A673 (cell line): ENCODE measurements around the gene LIF. TPM values are rescaled to one million over a fixed set of nuclear protein-coding genes. Genes with fewer than 3 reads are reported as not detected.

Experiments used
- BruUV-seq: library from RNA; stranded (reverse); fragments of 400-500 nt; replicated peaks from 2 replicates; lab custom pipeline; 2021; lab: Mats Ljungman, UMichigan
- CTCF ChIA-PET: fragments of 300-600 bp; sonication (Branson Sonifier 250); formaldehyde crosslinking; loops from one replicate; lab custom pipeline; 2022; ENCODE audit warnings: antibody characterized with exemption; lab: Charles Lee
- POLR2A ChIA-PET: fragments of 300-600 bp; sonication (Branson Sonifier 250); formaldehyde crosslinking; loops from one replicate; lab custom pipeline; 2022; ENCODE audit warnings: antibody characterized with exemption; ENCODE audit not compliant: low non-redundant PET; lab: Charles Lee
- DNase-seq: peaks from one replicate; pipeline ENCODE4 v3.0.0-alpha.2; 2015; ENCODE audit warnings: low spot score
- H3K27ac ChIP-seq: fragments of 200-600 bp; sonication (generic); 2 replicates; pipeline ENCODE4 v1.5.1; 2016; ENCODE audit warnings: mixed run types, low read depth, mild to moderate bottlenecking, mixed read lengths, antibody characterized with exemption, low read length; ENCODE audit not compliant: poor library complexity, severe bottlenecking
- H3K27me3 ChIP-seq: fragments of 200-600 bp; sonication (generic); replicated peaks from 2 replicates; pipeline ENCODE4 v1.6.1; 2017; ENCODE audit warnings: mixed run types, low read depth, mild to moderate bottlenecking, mixed read lengths, antibody characterized with exemption, low read length; ENCODE audit not compliant: insufficient read depth, poor library complexity
- H3K36me3 ChIP-seq: fragments of 200-600 bp; sonication (generic); 2 replicates; pipeline ENCODE4 v1.6.1; 2016; ENCODE audit warnings: mixed run types, mild to moderate bottlenecking, mixed read lengths, antibody characterized with exemption, low read length; ENCODE audit not compliant: insufficient read depth, poor library complexity, severe bottlenecking
- H3K4me1 ChIP-seq: fragments of 200-600 bp; sonication (generic); 2 replicates; pipeline ENCODE4 v1.6.1; 2017; ENCODE audit warnings: mixed run types, mild to moderate bottlenecking, mixed read lengths, antibody characterized with exemption, low read length; ENCODE audit not compliant: insufficient read depth, poor library complexity, severe bottlenecking
- H3K4me3 ChIP-seq: fragments of 200-600 bp; sonication (generic); 2 replicates; pipeline ENCODE4 v1.5.1; 2016; ENCODE audit warnings: low read depth, mixed run types, mild to moderate bottlenecking, mixed read lengths, low read length; ENCODE audit not compliant: poor library complexity, severe bottlenecking
- H3K9me3 ChIP-seq: fragments of 200-600 bp; sonication (generic); 2 replicates; pipeline ENCODE4 v1.6.1; 2016; ENCODE audit warnings: mixed run types, low read depth, mild to moderate bottlenecking, mixed read lengths, antibody characterized with exemption, low read length; ENCODE audit not compliant: poor library complexity, severe bottlenecking
- EZH2 ChIP-seq: fragments of 200-600 bp; sonication (generic); IDR thresholded peaks from 2 replicates; pipeline ENCODE4 v1.6.1; 2017; ENCODE audit warnings: borderline replicate concordance, low read depth, mild to moderate bottlenecking, mixed read lengths, antibody characterized with exemption, low read length; ENCODE audit not compliant: poor library complexity, severe bottlenecking
- intact Hi-C: fragments of 100-400 bp; cut with micrococcal nuclease; formaldehyde crosslinking; loops from one replicate; pipeline ENCODE4 v1.10.0; 2022; ENCODE audit not compliant: unreplicated experiment
- total RNA-seq: library from RNA; stranded (reverse); gene quantifications from 2 replicates; pipeline ENCODE4 v1.2.3, GENCODE V29; 2021
- TF ChIP-seq, protein P1 (sequence below): fragments of 300-800, 200-600 bp; sonication (generic); conservative IDR thresholded peaks from 2 replicates; pipeline ENCODE4 v1.5.1; 2017; ENCODE audit warnings: low read depth, mild to moderate bottlenecking, antibody characterized with exemption, low read length, moderate library complexity, mixed read lengths

LIF gene
- total RNA-seq, 1 experiment from 2014 or later = 0.24 TPM

DNA sequence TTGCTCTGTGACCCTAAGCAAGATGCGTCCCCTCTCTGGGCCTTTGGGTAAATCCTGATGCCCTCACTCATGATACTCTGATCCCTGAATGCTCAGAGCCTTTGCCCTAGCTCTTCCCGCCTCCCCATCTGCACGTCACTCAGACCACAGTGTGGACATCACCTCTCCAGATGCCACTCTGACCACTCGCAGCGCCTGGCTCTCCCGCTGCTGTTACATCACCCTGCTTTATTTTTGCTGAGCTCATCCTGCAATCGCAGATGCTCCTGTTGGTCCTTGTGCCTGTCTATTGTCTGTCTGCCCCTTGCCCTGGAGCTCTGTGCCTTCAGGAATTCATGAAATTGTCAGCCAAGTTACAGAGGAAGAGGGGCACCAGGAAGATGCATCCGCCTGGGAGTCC, 14.6 kb upstream of the LIF start:
- Histone ChIP-seq H3K36me3 (no peaks in the 10 kb centered on the region), H3K9me3 (no peaks in the 10 kb centered on the region), H3K4me3 (no peak overlapping the region), H3K27ac (no peak overlapping the region), H3K27me3 (no peaks in the 10 kb centered on the region), H3K4me1 (no peaks in the 10 kb centered on the region)
- BruUV-seq = no TSS peak
- TF ChIP-seq, protein P1, sequence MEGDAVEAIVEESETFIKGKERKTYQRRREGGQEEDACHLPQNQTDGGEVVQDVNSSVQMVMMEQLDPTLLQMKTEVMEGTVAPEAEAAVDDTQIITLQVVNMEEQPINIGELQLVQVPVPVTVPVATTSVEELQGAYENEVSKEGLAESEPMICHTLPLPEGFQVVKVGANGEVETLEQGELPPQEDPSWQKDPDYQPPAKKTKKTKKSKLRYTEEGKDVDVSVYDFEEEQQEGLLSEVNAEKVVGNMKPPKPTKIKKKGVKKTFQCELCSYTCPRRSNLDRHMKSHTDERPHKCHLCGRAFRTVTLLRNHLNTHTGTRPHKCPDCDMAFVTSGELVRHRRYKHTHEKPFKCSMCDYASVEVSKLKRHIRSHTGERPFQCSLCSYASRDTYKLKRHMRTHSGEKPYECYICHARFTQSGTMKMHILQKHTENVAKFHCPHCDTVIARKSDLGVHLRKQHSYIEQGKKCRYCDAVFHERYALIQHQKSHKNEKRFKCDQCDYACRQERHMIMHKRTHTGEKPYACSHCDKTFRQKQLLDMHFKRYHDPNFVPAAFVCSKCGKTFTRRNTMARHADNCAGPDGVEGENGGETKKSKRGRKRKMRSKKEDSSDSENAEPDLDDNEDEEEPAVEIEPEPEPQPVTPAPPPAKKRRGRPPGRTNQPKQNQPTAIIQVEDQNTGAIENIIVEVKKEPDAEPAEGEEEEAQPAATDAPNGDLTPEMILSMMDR = no peak
- TF ChIP-seq EZH2 = no peak
- intact Hi-C loops = no loop called here
- ChIA-PET CTCF (interaction anchor here (0.6 to 1.3 kb wide), 3 partner anchors 22 to 196 kb away, joined by 3 to 10 read pairs (median 5); no protein-coding TSS in a partner anchor), POLR2A (no interaction called here)
- no peak for DNase-seq

DNA sequence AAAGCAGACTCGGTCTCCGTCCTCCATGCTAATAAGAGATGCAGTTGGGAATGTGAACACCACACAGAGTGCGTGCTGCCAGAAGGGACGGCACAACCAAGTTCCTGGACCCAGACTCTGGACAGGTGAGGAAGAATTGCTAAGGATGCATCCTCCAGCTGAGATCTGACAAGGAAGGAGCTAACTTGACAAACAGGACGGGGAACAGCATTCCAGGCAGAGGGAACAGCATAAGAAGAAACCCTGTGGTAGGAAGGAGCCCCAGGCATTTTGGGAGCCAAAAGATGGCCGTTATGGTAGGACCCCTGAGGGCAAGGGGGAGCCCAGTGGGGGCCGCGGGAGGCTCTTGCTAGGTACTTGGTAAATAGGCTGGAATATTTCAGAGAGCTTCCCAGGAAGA, 14.1 kb upstream of the LIF start:
- TF ChIP-seq, protein P1 = no peak
- TF ChIP-seq EZH2 = no peak
- CTCF ChIA-PET = interaction anchor here (0.6 to 1.3 kb wide), 2 partner anchors 130 to 197 kb away, joined by 3 to 10 read pairs; no protein-coding TSS in a partner anchor
- BruUV-seq = no TSS peak
- no peaks in the 10 kb centered on the region for H3K36me3 ChIP-seq
- H3K9me3 ChIP-seq = no peaks in the 10 kb centered on the region
- no peak overlapping the region for H3K27ac ChIP-seq
- intact Hi-C loops = no loop called here
- POLR2A ChIA-PET = no interaction called here
- no peaks in the 10 kb centered on the region for H3K4me1 ChIP-seq
- no peaks in the 10 kb centered on the region for H3K27me3 ChIP-seq
- H3K4me3 ChIP-seq = no peak overlapping the region
- DNase-seq = no peak

DNA sequence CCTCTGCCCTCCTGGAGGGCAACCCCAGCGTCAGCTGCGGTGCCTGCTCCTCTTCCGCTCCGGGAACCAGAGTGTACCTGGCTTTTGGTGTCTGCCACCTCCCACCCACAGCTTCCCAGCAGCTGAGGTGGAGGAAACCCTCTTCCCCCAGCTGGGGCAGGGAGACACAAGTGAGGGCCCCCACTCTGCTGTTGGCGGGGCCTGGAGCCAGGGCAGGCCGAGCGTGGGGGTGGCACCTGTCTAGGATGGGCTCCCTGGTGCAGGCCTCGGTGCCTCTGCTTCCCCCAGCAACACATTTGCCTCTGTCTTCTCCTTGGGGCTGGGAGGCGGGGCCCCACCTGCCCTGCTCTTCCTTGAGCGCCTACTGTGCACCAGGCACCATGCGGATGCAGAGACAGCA, 13.7 kb upstream of the LIF start:
- TF ChIP-seq, protein P1 = no peak
- TF ChIP-seq EZH2 = no peak
- Histone ChIP-seq H3K4me3 (no peak overlapping the region), H3K9me3 (no peaks in the 10 kb centered on the region), H3K27ac (no peak overlapping the region), H3K4me1 (no peaks in the 10 kb centered on the region), H3K36me3 (no peaks in the 10 kb centered on the region), H3K27me3 (no peaks in the 10 kb centered on the region)
- no peak for DNase-seq
- ChIA-PET CTCF (interaction anchor here (1.3 kb wide), 1 partner anchor 131 kb away, joined by 3 read pairs; no protein-coding TSS in a partner anchor), POLR2A (no interaction called here)
- no TSS peak for BruUV-seq
- intact Hi-C loops = no loop called here
